ENCODE data around the gene ATP5F1D. TPM values are rescaled to one million over a fixed set of nuclear protein-coding genes. Genes with fewer than 3 reads are reported as not detected.
A peak's percentile ranks its signal among the peaks of the same experiment; 100 is the strongest.

ATP5F1D gene
- total and polyA plus RNA-seq, 2 of the 13 experiments (the other 11 are each of a cell fraction or from before 2014, with no cell fraction given), result 39.4 to 78.7 TPM

DNA sequence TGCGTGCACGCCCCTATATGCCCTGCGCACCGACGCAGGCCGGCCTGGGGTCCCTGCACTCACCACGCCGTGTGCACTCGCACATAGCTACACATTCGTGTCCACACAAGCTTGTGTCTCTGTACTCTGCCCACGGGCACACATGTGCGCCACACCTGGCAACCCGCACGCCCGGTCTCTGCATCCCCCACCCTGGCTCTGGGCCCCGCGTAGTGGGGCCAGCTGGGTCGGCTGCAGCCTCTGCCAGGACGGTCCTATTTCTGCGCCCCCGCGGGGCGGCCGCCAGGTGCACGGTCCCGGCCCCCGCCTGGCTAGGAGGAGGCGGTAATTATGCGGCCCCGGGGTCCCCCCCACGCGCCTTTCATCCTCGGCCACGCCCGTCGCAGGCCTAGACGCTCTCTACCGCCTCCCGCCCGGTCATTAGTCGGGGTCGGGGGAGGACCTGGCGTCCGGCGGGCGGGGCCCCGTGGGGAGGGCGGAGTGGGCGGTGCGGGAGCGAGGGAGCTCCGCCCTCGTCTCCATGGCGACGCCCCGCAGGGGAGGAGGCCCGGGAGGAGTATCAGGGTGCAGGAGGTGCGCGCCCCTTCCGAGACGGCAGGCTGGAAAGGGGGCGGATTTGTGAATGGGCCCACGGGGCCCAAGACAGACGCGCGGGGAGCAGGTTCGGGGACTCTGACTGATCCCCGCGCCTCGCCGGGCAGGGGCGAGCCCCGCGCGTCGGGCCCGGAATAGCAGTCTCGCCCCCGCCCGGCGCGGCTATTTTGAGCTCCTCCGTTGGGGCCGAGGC lies 24.8 kb downstream of the ATP5F1D start (continued):
- TF ChIP-seq, protein P1, sequence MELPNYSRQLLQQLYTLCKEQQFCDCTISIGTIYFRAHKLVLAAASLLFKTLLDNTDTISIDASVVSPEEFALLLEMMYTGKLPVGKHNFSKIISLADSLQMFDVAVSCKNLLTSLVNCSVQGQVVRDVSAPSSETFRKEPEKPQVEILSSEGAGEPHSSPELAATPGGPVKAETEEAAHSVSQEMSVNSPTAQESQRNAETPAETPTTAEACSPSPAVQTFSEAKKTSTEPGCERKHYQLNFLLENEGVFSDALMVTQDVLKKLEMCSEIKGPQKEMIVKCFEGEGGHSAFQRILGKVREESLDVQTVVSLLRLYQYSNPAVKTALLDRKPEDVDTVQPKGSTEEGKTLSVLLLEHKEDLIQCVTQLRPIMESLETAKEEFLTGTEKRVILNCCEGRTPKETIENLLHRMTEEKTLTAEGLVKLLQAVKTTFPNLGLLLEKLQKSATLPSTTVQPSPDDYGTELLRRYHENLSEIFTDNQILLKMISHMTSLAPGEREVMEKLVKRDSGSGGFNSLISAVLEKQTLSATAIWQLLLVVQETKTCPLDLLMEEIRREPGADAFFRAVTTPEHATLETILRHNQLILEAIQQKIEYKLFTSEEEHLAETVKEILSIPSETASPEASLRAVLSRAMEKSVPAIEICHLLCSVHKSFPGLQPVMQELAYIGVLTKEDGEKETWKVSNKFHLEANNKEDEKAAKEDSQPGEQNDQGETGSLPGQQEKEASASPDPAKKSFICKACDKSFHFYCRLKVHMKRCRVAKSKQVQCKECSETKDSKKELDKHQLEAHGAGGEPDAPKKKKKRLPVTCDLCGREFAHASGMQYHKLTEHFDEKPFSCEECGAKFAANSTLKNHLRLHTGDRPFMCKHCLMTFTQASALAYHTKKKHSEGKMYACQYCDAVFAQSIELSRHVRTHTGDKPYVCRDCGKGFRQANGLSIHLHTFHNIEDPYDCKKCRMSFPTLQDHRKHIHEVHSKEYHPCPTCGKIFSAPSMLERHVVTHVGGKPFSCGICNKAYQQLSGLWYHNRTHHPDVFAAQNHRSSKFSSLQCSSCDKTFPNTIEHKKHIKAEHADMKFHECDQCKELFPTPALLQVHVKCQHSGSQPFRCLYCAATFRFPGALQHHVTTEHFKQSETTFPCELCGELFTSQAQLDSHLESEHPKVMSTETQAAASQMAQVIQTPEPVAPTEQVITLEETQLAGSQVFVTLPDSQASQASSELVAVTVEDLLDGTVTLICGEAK (IDR thresholded peaks at IDR 0.05), result no peak
- TF ChIP-seq, protein P1 (CRISPR knock-in tag; IDR thresholded peaks at IDR 0.05), result peak; percentile 20
- TF ChIP-seq EHMT2 (IDR thresholded peaks at IDR 0.05; ENCODE audit: borderline replicate concordance, low read depth, low read length) (no peak), STAG1 (CRISPR knock-in tag; IDR thresholded peaks at IDR 0.05) (no peak), ZNF629 (CRISPR knock-in tag; conservative IDR thresholded peaks at IDR 0.05) (0 out of 2 replicates have a peak, but pooled peaks have one; percentile 14), RXRB (CRISPR knock-in tag; IDR thresholded peaks at IDR 0.05; ENCODE audit: borderline replicate concordance) (peak; percentile 82), MIER2 (CRISPR knock-in tag; IDR thresholded peaks at IDR 0.05) (no peak)
- TF ChIP-seq, protein P2, sequence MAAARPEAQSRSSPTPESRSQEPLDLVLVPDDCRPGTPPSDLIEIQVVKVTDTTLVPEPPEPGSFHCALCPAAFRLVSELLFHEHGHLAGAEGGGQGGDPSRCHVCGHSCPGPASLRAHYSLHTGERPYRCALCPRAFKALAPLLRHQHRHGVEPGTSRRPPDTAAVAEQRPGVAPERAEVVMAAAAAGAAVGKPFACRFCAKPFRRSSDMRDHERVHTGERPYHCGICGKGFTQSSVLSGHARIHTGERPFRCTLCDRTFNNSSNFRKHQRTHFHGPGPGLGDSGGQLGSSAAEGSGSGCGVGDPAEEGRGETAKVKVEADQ (CRISPR knock-in tag; IDR thresholded peaks at IDR 0.05; ENCODE audit: borderline replicate concordance), result 0 out of 2 replicates have a peak, but pooled peaks have one; percentile 23
- TF ChIP-seq, protein P3, sequence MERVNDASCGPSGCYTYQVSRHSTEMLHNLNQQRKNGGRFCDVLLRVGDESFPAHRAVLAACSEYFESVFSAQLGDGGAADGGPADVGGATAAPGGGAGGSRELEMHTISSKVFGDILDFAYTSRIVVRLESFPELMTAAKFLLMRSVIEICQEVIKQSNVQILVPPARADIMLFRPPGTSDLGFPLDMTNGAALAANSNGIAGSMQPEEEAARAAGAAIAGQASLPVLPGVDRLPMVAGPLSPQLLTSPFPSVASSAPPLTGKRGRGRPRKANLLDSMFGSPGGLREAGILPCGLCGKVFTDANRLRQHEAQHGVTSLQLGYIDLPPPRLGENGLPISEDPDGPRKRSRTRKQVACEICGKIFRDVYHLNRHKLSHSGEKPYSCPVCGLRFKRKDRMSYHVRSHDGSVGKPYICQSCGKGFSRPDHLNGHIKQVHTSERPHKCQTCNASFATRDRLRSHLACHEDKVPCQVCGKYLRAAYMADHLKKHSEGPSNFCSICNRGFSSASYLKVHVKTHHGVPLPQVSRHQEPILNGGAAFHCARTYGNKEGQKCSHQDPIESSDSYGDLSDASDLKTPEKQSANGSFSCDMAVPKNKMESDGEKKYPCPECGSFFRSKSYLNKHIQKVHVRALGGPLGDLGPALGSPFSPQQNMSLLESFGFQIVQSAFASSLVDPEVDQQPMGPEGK (CRISPR knock-in tag; IDR thresholded peaks at IDR 0.05), result peak; percentile 99
- TF ChIP-seq, protein P4, sequence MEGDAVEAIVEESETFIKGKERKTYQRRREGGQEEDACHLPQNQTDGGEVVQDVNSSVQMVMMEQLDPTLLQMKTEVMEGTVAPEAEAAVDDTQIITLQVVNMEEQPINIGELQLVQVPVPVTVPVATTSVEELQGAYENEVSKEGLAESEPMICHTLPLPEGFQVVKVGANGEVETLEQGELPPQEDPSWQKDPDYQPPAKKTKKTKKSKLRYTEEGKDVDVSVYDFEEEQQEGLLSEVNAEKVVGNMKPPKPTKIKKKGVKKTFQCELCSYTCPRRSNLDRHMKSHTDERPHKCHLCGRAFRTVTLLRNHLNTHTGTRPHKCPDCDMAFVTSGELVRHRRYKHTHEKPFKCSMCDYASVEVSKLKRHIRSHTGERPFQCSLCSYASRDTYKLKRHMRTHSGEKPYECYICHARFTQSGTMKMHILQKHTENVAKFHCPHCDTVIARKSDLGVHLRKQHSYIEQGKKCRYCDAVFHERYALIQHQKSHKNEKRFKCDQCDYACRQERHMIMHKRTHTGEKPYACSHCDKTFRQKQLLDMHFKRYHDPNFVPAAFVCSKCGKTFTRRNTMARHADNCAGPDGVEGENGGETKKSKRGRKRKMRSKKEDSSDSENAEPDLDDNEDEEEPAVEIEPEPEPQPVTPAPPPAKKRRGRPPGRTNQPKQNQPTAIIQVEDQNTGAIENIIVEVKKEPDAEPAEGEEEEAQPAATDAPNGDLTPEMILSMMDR (CRISPR knock-in tag; IDR thresholded peaks at IDR 0.05), result peak; percentile 37

Measured in HepG2 (cell line).